CD4-positive, alpha-beta memory T cell (primary cell): ENCODE results near the gene DUSP22. TPM values are rescaled to one million over a fixed set of nuclear protein-coding genes. Genes with fewer than 3 reads are reported as not detected.
"Not testable (repeated sequence)": the region's sequence is repeated elsewhere in the genome, so short reads cannot be mapped to it uniquely, and the experiment has no call there.

Source experiments
- CTCF ChIA-PET: fragments of 350-600 bp; sonication (Branson Sonifier 250); formaldehyde crosslinking; loops from one replicate; lab custom pipeline; 2021; ENCODE audit warnings: inconsistent platforms; ENCODE audit not compliant: partially characterized antibody; lab: Charles Lee
- POLR2A ChIA-PET: fragments of 350-600 bp; sonication (Branson Sonifier 250); formaldehyde crosslinking; loops from one replicate; lab custom pipeline; 2021; ENCODE audit not compliant: partially characterized antibody; lab: Charles Lee
- DNase-seq, 5 donors: peaks; one replicate each; pipeline versions ENCODE4 v3.0.0 to v3.0.0-alpha.2; 2020 to 2022; ENCODE audit warnings: mixed read lengths in 1 of 5
- H3K27ac ChIP-seq: one replicate; pipeline ENCODE4 v1.7.0; 2013; ENCODE audit warnings: low read depth, low read length
- H3K27me3 ChIP-seq: 2 replicates; pipeline ENCODE4 v1.7.0; 2013; ENCODE audit warnings: mild to moderate bottlenecking, low read length, moderate library complexity; ENCODE audit not compliant: insufficient read depth
- H3K36me3 ChIP-seq: 2 replicates; pipeline ENCODE4 v1.7.0; 2013; ENCODE audit warnings: mild to moderate bottlenecking, low read length, moderate library complexity; ENCODE audit not compliant: insufficient read depth
- H3K4me1 ChIP-seq: 2 replicates; pipeline ENCODE4 v1.7.0; 2013; ENCODE audit warnings: mild to moderate bottlenecking, low read length, moderate library complexity; ENCODE audit not compliant: insufficient read depth
- H3K4me3 ChIP-seq, 2 donors: one replicate each; pipeline ENCODE4 v1.7.0; 2013; ENCODE audit warnings: low read length in 2 of 2, mild to moderate bottlenecking in 1 of 2
- H3K9me3 ChIP-seq, 2 donors: one replicate each; pipeline ENCODE4 v1.7.0; 2013; ENCODE audit warnings: low read length in 2 of 2, control low read depth in 1 of 2; ENCODE audit not compliant: control insufficient read depth in 1 of 2
- H3K27ac Mint-ChIP-seq, 7 donors: one replicate each; pipeline ENCODE4 v1.8.0; 2020 to 2021; ENCODE audit warnings: mixed read lengths in 7 of 7, mild to moderate bottlenecking in 6 of 7, inconsistent platforms in 3 of 7, moderate library complexity in 3 of 7
- H3K27me3 Mint-ChIP-seq, 2 donors: one replicate each; pipeline ENCODE4 v1.8.0; 2020 to 2021; ENCODE audit warnings: mixed read lengths in 2 of 2
- H3K36me3 Mint-ChIP-seq, 2 donors: one replicate each; pipeline ENCODE4 v1.8.0; 2020 to 2021; ENCODE audit warnings: mixed read lengths in 2 of 2, inconsistent platforms in 1 of 2, mild to moderate bottlenecking in 1 of 2
- H3K4me1 Mint-ChIP-seq, 4 donors: one replicate each; pipeline ENCODE4 v1.8.0; 2020 to 2021; ENCODE audit warnings: mixed read lengths in 4 of 4, mild to moderate bottlenecking in 1 of 4
- H3K4me3 Mint-ChIP-seq, 8 donors: one replicate each; pipeline ENCODE4 v1.8.0; 2020 to 2021; ENCODE audit warnings: mixed read lengths in 8 of 8, mild to moderate bottlenecking in 7 of 8, moderate library complexity in 6 of 8, inconsistent platforms in 3 of 8
- H3K9me3 Mint-ChIP-seq, 8 donors: one replicate each; pipeline ENCODE4 v1.8.0; 2020 to 2021; ENCODE audit warnings: mixed read lengths in 8 of 8, mild to moderate bottlenecking in 5 of 8, inconsistent platforms in 3 of 8, moderate library complexity in 1 of 8
- intact Hi-C: fragments of 100-400 bp; cut with micrococcal nuclease; formaldehyde crosslinking; loops from one replicate; pipeline ENCODE4 v1.15.1; 2023
- polyA plus RNA-seq, 2 donors: library from polyadenylated mRNA; unstranded; fragments of 300-500 nt; fragmentation: Illumina TruSeq; gene quantifications; one replicate each; pipeline ENCODE4 v1.2.3, GENCODE V29; 2021
- total RNA-seq, 2 experiments: library from RNA; stranded (reverse); gene quantifications; one replicate each; pipeline ENCODE4 v1.2.3, GENCODE V29; 2021

Gene DUSP22
- total and polyA plus RNA-seq, 4 experiments from 2014 or later, result 32.8 to 49.4 (median 38.9) TPM

DNA sequence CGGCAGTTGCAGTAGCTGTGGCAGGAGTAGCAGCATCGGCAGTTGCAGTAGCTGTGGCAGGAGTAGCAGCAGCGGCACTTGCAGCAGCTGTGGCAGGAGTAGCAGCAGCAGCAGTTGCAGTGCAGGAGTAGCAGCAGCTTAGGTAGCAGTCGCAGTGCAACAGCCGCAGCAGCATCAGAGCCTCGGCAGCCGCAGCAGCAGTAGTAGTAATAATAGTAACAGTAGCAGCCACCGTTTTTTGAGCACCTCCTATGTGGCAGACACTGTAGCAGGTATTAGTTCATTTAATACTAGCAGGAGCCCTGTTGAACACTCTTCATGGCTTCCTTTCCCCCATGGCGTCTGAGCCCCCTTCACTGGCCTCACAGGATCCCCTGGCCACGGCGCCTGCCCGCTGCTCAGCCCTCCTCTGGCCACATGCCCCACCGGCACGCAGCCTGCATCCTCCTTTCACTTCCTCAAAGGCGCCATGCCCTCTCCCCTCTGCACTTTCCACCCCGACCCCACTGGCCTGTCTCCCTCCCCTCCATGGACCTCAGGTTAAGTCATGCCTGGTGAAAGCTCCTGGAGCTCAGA lies 80.1 kb downstream of the DUSP22 start:
- intact Hi-C loops, result no loop called here
- H3K4me1 ChIP-seq, result no peaks in the 10 kb centered on the region
- Mint-ChIP-seq H3K9me3 (peaks cover 0 to 27% (median 4%) of the 10 kb centered on the region in 8 donors), H3K4me3 (no peak overlapping the region), H3K27ac (peak overlapping the region in 1 of 7 donors; percentile 59), H3K27me3 (peaks cover 8 to 20% of the 10 kb centered on the region in 2 donors), H3K36me3 (no peaks in the 10 kb centered on the region), H3K4me1 (peaks cover 0 to 6% (median 4%) of the 10 kb centered on the region in 4 donors)
- ChIA-PET CTCF (interaction anchor here (1.0 kb wide), 1 partner anchor 12 kb away, joined by 3 read pairs; no protein-coding TSS in a partner anchor), POLR2A (no interaction called here)
- DNase-seq, result no peak
- H3K27ac ChIP-seq, result no peak overlapping the region
- no peaks in the 10 kb centered on the region for H3K27me3 ChIP-seq
- no peak overlapping the region for H3K4me3 ChIP-seq
- no peaks in the 10 kb centered on the region for H3K36me3 ChIP-seq
- no peaks in the 10 kb centered on the region for H3K9me3 ChIP-seq

DNA sequence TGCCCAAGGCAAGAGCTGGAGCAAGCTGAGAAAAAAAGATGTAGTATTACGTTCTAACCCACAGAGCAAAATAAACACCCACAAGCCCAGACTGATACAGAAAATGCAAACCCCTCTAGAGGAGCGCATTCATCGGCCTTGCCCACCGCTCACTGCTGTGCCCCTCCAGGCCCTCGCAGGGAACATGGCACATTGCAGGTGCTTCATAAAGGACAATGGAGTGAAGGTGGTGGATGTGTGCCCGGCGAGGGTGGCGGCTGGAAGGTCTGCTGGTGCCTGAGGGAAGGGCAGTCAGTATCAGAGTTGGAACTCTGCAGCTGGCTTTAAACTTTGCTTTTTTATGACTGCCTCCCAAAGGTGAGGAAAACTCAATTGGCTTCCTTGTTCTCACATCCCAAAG lies 80.7 kb downstream of the DUSP22 start:
- intact Hi-C loops, result no loop called here
- no peaks in the 10 kb centered on the region for H3K27me3 ChIP-seq
- no peaks in the 10 kb centered on the region for H3K36me3 ChIP-seq

DNA sequence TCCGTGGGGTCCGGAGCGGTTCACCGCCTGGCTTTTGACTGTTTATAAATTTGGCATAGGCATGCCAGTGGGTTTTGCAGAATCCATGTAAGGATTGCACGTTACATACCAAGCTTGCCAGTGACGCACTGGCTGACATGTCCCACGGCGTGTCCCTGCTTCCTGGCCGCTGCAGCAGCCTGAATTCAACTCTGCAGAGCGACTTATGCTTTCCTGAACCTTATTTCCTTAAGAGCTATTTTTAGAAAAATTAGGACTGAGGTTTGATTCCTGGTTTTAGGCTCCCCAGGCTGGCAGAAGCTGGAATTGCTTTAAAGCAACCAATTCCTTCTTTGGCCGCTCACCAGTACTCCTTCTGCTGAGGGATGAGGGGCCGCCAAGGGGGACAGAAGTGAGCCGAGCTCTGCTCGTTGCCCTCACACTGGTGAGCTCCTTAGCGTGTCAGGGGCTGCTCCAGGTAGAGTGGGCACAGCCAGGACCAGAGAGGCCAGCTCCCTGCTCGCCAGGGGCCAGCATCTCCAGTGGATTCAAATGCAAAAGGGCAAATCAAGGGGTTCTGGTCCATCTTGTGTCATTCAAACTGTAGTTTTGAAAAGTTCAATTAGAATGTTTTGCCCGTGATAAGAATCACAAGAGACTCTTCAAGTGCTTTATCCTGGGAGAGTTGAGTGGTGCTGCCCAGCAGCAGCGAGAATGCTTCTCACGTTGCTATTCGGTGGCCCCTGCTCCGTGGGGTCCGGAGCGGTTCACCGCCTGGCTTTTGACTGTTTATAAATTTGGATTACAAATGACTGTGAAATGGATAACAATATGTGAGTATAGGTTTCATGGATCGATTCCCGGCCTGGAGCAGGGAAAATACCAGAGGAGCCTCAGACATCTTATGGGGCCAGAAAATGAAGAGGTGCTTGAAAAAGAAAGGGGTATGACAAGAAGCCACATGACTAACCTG lies 81.8 kb downstream of the DUSP22 start:
- Histone ChIP-seq H3K4me1 (no peaks in the 10 kb centered on the region), H3K36me3 (no peaks in the 10 kb centered on the region), H3K27ac (no peak overlapping the region), H3K27me3 (no peaks in the 10 kb centered on the region), H3K9me3 (no peaks in the 10 kb centered on the region), H3K4me3 (no peak overlapping the region)
- peaks cover 12 to 21% of the 10 kb centered on the region in 2 donors for H3K27me3 Mint-ChIP-seq
- H3K9me3 Mint-ChIP-seq, result peaks cover 0 to 25% (median 3%) of the 10 kb centered on the region in 8 donors
- DNase-seq, result no peak
- no peak overlapping the region for H3K27ac Mint-ChIP-seq
- intact Hi-C loops, result no loop called here
- no peak overlapping the region for H3K4me3 Mint-ChIP-seq
- H3K4me1 Mint-ChIP-seq, result peaks cover 0 to 6% (median 4%) of the 10 kb centered on the region in 4 donors
- ChIA-PET CTCF (no interaction called here), POLR2A (no interaction called here)
- H3K36me3 Mint-ChIP-seq, result no peaks in the 10 kb centered on the region

More for the DNA sequence above, 80.7 kb downstream of the DUSP22 start:
- no peak for DNase-seq
- peaks cover 0 to 6% (median 4%) of the 10 kb centered on the region in 4 donors for H3K4me1 Mint-ChIP-seq
- H3K27ac Mint-ChIP-seq, result no peak overlapping the region
- peaks cover 11 to 16% of the 10 kb centered on the region in 2 donors for H3K27me3 Mint-ChIP-seq
- no peaks in the 10 kb centered on the region for H3K36me3 Mint-ChIP-seq
- Histone ChIP-seq H3K4me3 (no peak overlapping the region), H3K27ac (no peak overlapping the region), H3K9me3 (no peaks in the 10 kb centered on the region), H3K4me1 (no peaks in the 10 kb centered on the region)
- no peak overlapping the region for H3K4me3 Mint-ChIP-seq
- CTCF ChIA-PET, result interaction anchor here (1.0 kb wide), 1 partner anchor 12 kb away, joined by 3 read pairs; no protein-coding TSS in a partner anchor
- peaks cover 0 to 23% (median 3%) of the 10 kb centered on the region in 8 donors for H3K9me3 Mint-ChIP-seq
- POLR2A ChIA-PET, result no interaction called here

DNA sequence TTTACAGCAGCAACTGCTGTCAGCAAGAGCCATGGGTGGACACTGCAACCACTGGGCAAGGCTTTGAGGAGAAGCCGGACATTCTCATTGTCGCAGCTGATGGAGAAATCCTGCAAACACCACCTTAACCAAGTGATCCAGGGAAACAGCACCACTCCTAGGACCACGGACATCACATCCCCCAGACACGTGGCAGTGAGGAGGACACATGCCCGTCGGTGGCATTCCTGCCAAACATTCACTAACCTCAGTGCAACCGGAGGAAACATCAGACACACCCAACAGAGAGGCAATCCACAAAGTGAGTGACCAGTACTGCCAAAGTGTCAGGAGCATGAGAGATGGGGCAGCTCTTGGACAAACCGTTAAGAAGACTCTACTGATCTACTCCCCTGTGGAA lies 82.7 kb downstream of the DUSP22 start:
- Histone ChIP-seq H3K27me3 (no peaks in the 10 kb centered on the region), H3K4me1 (no peaks in the 10 kb centered on the region), H3K36me3 (no peaks in the 10 kb centered on the region), H3K9me3 (no peaks in the 10 kb centered on the region), H3K4me3 (no peak overlapping the region), H3K27ac (no peak overlapping the region)
- Mint-ChIP-seq H3K4me1 (peaks cover 0 to 6% (median 4%) of the 10 kb centered on the region in 4 donors), H3K4me3 (no peak overlapping the region), H3K36me3 (no peaks in the 10 kb centered on the region), H3K27me3 (peaks cover 12 to 19% of the 10 kb centered on the region in 2 donors), H3K9me3 (peaks cover 0 to 23% (median 3%) of the 10 kb centered on the region in 8 donors), H3K27ac (no peak overlapping the region)
- ChIA-PET CTCF (interaction anchor here (1.5 kb wide), 1 partner anchor 10 kb away, joined by 3 read pairs; no protein-coding TSS in a partner anchor), POLR2A (no interaction called here)
- intact Hi-C loops, result no loop called here
- DNase-seq, result no peak

DNA sequence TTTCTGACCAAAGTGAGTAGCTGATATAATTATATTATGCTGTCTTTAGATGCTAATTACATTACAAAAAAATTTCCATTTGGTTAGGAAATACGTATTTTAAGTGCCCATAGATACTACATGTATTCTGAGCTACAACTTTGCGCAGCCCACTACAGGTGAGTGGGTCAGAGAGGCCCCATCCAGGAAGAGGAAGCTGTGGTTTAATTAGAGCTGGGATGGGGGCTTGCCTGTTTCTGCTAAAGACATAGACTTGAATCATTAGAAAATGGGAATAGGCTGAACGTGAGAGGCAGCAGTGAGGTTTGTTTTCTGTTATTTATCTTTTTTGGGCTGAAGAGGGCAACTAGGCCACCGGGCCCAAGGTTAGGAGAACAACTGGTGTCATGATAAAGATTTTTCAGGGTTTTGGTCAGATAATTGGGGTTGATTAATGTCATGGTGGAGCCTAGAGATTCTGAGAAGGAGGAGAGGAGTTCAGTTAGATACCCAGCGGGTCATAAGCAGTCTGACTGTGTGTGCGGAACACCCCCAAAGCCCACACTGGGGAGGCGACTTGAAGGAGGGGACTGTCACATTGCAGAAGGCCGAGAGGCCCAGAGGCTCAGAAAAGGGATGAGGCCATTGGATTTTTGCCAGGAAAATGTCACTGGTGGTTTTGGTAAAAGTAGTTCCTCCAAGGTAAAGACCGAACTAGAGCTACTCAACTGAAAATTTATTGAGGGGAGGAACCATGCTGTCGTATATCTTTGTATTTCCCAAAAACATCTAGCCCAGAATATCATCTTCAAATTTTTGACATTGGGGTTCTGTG lies 84.7 kb downstream of the DUSP22 start:
- Mint-ChIP-seq H3K9me3 (peaks cover 0 to 22% (median 0%) of the 10 kb centered on the region in 8 donors), H3K36me3 (no peaks in the 10 kb centered on the region), H3K27me3 (peaks cover 17 to 19% of the 10 kb centered on the region in 2 donors), H3K27ac (no peak overlapping the region), H3K4me3 (no peak overlapping the region), H3K4me1 (peaks cover 0 to 6% (median 4%) of the 10 kb centered on the region in 4 donors)
- Histone ChIP-seq H3K27ac (no peak overlapping the region), H3K27me3 (no peaks in the 10 kb centered on the region), H3K4me1 (no peaks in the 10 kb centered on the region), H3K36me3 (no peaks in the 10 kb centered on the region), H3K9me3 (no peaks in the 10 kb centered on the region), H3K4me3 (no peak overlapping the region)
- intact Hi-C loops, result no loop called here
- no peak for DNase-seq
- POLR2A ChIA-PET, result no interaction called here
- CTCF ChIA-PET, result interaction anchor here (1.7 kb wide), 1 partner anchor 141 kb away, joined by 3 read pairs; no protein-coding TSS in a partner anchor

DNA sequence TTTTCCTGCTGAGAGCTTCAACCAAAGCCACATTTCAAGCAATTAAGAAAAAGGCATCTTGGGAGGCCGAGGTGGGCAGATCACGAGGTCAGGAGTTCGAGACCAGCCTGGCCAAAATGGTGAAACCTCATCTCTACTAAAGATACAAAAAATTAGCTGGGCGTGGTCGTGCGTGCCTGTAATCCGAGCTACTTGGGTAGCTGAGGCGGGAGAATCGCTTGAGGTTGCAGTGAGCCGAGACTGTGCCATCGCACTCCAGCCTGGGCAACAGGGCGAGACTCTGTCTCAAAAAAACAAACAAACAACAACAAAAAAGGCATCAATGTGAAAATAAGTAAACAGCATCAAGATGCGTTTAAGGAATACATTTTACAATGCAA lies 85.3 kb downstream of the DUSP22 start:
- CTCF ChIA-PET, H3K27ac Mint-ChIP-seq: not testable (repeated sequence)

More for the DNA sequence above, 85.3 kb downstream of the DUSP22 start:
- POLR2A ChIA-PET, result interaction anchor here (0.6 kb wide), 1 partner anchor 26 kb away, joined by 3 read pairs; no protein-coding TSS in a partner anchor
- intact Hi-C loops, H3K27me3 ChIP-seq, H3K4me1 ChIP-seq, H3K27ac ChIP-seq, H3K4me1 Mint-ChIP-seq, H3K4me3 Mint-ChIP-seq, H3K9me3 ChIP-seq, H3K36me3 Mint-ChIP-seq, H3K4me3 ChIP-seq, H3K36me3 ChIP-seq, DNase-seq: not testable (repeated sequence)
- H3K9me3 Mint-ChIP-seq, result peaks cover 0 to 22% (median 0%) of the 10 kb centered on the region in 8 donors
- peaks cover 17 to 22% of the 10 kb centered on the region in 2 donors for H3K27me3 Mint-ChIP-seq
